Measurements from ENCODE around the gene NTHL1.

DNA sequence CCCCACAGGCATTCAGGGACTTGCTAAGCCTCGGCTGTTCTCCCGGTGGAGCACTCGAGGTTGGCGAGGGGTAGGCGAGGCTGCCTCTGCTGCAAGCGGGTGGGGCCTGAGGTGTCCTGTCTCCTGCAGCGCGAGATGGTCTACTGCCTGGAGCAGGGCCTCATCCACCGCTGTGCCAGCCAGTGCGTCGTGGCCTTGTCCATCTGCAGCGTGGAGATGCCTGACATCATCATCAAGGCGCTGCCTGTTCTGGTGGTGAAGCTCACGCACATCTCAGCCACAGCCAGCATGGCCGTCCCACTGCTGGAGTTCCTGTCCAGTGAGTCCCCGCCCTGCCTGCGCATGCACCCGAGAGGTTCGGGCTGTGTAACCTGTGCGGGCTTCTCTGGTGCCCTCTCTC lies 26.4 kb upstream of the NTHL1 start:
- TF ChIP-seq POLR2AphosphoS5 (IDR thresholded peaks at IDR 0.05; ENCODE audit: borderline replicate concordance, low read depth, low read length) (no peak), FOXP2 (optimal IDR thresholded peaks at IDR 0.05; ENCODE audit: control extremely low read depth, extremely low read length, insufficient read depth) (no peak)

All from SK-N-MC (cell line).